Raji (cell line): ENCODE results near the gene SLC25A3.

ENCODE experiments used
- POLR2A ChIP-seq: IDR thresholded peaks from 2 replicates; pipeline ENCODE4 v1.6.1; 2011; ENCODE audit warnings: low read depth, low read length, control low read depth; ENCODE audit not compliant: insufficient read depth

The SLC25A3 gene

GRCh38 chr12:98587084-98587483 lies 6.4 kb upstream of the SLC25A3 start:
- no peak for TF ChIP-seq POLR2A

- no peak for TF ChIP-seq POLR2A
Observed at GRCh38 chr12:98591209-98591608, 2.3 kb upstream of the SLC25A3 start.

GRCh38 chr12:98592825-98593322 lies 612 bp upstream of the SLC25A3 start:
- TF ChIP-seq POLR2A: no peak

- TF ChIP-seq POLR2A: no peak
Observed at GRCh38 chr12:98594050-98594835, 757 bp downstream of the SLC25A3 start.

GRCh38 chr12:98595243-98595988 lies 1.9 kb downstream of the SLC25A3 start:
- TF ChIP-seq POLR2A: no peak

- TF ChIP-seq POLR2A: no peak
Observed at GRCh38 chr12:98601924-98602323, 8.4 kb downstream of the SLC25A3 start.

- no peak for TF ChIP-seq POLR2A
Observed at GRCh38 chr12:98606359-98606988, 13.0 kb downstream of the SLC25A3 start.

- no peak for TF ChIP-seq POLR2A
Observed at GRCh38 chr12:98610596-98610995, 17.1 kb downstream of the SLC25A3 start.

GRCh38 chr12:98612696-98613334 lies 19.3 kb downstream of the SLC25A3 start:
- 0 out of 2 replicates have a peak, but pooled peaks have one; percentile 20 for TF ChIP-seq POLR2A

GRCh38 chr12:98618952-98619351 lies 25.5 kb downstream of the SLC25A3 start:
- no peak for TF ChIP-seq POLR2A

GRCh38 chr12:98635657-98636323 lies 42.3 kb downstream of the SLC25A3 start:
- TF ChIP-seq POLR2A: no peak

GRCh38 chr12:98637068-98637467 lies 43.6 kb downstream of the SLC25A3 start:
- no peak for TF ChIP-seq POLR2A

- no peak for TF ChIP-seq POLR2A
Observed at GRCh38 chr12:98638009-98638408, 44.5 kb downstream of the SLC25A3 start.

GRCh38 chr12:98639491-98639890 lies 46.0 kb downstream of the SLC25A3 start:
- no peak for TF ChIP-seq POLR2A

GRCh38 chr12:98644433-98644711 lies 50.9 kb downstream of the SLC25A3 start:
- no peak; the same call in 1 of the 2 replicates for TF ChIP-seq POLR2A
